Measurements from ENCODE around the gene ZNF77.
"Not testable (repeated sequence)": the region's sequence is repeated elsewhere in the genome, so short reads cannot be mapped to it uniquely, and the experiment has no call there.

ZNF77 gene

DNA sequence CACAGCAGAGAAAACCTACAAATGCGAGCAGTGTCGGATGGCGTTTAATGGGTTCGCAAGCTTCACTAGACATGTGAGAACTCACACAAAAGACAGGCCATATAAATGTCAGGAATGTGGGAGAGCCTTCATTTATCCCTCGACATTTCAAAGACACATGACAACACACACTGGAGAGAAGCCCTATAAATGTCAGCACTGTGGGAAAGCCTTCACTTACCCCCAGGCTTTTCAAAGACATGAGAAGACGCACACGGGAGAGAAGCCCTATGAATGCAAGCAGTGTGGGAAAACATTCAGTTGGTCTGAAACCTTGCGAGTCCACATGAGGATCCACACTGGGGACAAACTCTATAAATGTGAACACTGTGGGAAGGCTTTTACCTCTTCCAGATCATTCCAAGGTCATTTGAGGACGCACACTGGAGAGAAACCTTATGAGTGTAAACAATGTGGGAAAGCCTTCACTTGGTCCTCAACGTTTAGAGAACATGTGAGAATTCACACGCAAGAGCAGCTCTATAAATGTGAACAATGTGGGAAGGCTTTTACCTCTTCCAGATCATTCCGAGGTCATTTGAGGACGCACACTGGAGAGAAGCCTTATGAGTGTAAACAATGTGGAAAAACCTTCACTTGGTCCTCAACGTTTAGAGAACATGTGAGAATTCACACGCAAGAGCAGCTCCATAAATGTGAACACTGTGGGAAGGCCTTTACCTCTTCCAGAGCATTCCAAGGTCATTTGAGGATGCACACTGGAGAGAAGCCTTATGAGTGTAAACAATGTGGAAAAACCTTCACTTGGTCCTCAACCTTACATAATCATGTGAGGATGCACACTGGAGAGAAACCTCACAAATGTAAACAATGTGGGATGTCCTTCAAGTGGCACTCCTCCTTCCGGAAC lies 27.2 kb downstream of the ZNF77 start:
- no peak overlapping the region for H3K4me3 ChIP-seq (ENCODE audit: low read depth, low read length)
- TF ChIP-seq, protein P1, sequence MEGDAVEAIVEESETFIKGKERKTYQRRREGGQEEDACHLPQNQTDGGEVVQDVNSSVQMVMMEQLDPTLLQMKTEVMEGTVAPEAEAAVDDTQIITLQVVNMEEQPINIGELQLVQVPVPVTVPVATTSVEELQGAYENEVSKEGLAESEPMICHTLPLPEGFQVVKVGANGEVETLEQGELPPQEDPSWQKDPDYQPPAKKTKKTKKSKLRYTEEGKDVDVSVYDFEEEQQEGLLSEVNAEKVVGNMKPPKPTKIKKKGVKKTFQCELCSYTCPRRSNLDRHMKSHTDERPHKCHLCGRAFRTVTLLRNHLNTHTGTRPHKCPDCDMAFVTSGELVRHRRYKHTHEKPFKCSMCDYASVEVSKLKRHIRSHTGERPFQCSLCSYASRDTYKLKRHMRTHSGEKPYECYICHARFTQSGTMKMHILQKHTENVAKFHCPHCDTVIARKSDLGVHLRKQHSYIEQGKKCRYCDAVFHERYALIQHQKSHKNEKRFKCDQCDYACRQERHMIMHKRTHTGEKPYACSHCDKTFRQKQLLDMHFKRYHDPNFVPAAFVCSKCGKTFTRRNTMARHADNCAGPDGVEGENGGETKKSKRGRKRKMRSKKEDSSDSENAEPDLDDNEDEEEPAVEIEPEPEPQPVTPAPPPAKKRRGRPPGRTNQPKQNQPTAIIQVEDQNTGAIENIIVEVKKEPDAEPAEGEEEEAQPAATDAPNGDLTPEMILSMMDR (IDR thresholded peaks at IDR 0.05; ENCODE audit: low read depth, low read length) = no peak

DNA sequence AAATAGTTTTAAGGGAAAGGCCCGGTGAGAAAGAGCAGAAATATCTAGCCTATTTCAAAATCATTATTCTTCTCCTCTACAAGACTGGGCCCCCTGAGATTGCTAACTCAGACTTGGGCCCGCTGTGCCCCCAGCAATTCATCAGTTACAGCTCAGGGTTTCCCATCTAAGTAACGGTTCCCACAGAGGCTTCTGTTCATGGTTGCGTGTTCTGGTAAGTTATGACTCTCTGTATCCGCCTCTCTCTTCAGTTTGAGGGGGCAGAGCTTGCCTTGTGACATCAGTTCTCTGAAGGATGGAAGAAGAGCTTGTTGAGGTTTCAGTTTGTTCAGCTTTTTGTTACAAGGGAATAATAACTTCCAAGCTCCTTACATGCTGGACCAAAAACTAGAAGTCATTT lies 32.5 kb downstream of the ZNF77 start:
- H3K4me3 ChIP-seq (ENCODE audit: low read depth, low read length) = no peak overlapping the region
- TF ChIP-seq, protein P1 (IDR thresholded peaks at IDR 0.05; ENCODE audit: low read depth, low read length) = no peak

DNA sequence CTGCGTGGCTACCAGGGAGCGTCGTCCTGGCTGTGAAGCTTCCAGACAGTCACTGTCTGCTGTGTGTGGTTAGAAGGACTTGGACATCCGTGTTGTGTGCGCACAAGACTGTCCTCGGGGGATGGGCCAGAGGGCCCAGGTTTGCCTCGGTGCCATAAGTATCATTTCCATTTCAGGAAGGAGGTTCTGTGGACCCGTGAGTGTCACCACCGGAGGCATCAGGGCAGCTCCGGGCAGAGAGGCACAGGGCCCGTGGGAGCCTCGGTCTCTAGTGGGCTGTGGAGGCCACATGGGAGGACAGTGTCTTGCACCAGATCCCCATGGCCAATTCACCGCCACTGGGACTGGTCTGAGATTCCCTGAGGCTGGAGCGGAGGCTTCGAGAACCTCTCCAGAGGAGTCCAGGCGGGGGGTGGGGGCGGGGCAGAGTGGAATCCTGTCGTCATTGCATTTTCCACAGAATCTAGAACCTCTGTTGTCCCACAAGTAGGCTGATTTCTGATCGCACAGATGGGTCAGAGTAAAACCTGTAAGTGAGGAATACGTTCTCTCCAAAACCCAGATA lies 38.1 kb downstream of the ZNF77 start:
- TF ChIP-seq, protein P1 (IDR thresholded peaks at IDR 0.05; ENCODE audit: low read depth, low read length) = no peak
- no peak overlapping the region for H3K4me3 ChIP-seq (ENCODE audit: low read depth, low read length)

DNA sequence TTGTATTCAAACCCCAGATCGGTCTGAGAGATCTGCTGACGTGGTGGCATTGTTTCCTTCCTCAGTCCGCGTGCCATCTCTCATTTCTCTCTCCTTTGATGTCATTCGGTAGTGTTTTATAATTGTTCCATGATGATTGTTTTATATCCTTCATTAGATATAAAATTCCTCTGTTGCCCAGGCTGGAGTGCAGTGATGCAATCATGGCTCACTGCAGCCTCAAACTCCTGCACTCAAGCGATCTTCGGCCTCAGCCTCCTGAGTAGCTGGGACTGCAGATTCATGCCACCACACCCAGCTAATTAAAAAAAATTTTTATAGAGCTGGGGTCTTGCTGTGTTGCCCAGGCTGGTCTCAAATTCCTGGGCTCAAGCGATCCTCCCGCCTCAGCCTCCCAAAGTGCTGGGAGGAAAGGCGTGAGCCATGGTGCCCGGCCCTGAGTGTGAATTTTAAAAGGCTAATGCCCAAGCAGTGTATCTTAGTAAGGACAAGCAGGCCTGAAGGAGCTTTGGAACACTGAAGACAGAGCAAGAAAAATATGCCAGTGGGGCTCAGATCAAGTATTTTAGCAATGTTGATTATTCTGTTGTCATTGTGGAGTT lies 38.8 kb downstream of the ZNF77 start:
- TF ChIP-seq, protein P1 (IDR thresholded peaks at IDR 0.05; ENCODE audit: low read depth, low read length) = no peak
- no peak overlapping the region for H3K4me3 ChIP-seq (ENCODE audit: low read depth, low read length)

DNA sequence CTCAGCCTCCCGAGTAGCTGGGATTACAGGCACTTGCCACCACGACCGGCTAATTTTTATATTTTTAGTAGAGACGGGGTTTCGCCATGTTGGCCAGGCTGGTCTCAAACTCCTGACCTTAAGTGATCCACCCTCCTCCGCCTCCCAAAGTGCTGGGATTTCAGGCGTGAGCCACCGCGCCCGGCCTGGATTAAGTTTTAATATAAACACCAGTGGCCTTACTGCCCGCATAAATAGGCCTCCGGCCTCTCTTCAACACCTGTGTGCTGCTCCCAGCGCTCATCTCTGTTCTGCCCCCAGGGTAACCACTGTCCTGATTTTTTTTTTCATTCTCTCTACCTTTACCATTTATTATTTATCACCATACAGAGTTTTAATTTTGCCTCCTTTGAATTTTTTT lies 41.4 kb downstream of the ZNF77 start:
- H3K4me3 ChIP-seq (ENCODE audit: low read depth, low read length) = not testable (repeated sequence)

DNA sequence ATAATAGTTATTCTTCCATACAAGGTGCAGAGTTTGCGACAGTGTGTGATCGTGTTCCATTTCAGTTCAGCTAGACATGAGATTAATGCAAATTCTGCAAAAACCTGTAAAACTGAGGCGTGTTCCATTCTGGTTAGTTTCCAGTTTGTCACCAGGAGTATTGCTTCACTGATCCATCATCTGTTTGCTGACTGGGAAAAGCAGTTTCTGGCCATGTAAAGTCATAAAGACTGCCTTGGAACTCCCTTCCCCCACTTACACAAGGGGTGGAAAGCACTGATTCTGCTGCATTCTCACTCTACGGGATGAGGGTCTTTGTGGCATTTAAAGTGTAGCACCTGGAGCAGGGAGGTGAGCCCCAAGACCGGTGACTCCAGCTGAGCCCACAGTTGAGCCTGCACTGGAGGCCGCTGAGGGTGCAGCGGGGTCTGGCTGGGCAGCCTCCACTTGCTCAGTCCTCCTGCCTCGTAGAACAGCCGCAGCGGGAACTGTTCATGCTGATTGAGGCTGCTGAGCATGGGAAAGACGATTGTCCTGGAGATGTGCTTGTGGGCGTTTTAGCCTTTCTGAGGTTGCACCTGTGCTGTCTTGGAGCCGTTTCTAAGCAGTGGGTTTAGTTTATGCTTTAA lies 42.1 kb downstream of the ZNF77 start:
- TF ChIP-seq, protein P1 (IDR thresholded peaks at IDR 0.05; ENCODE audit: low read depth, low read length) = no peak
- no peak overlapping the region for H3K4me3 ChIP-seq (ENCODE audit: low read depth, low read length)

DNA sequence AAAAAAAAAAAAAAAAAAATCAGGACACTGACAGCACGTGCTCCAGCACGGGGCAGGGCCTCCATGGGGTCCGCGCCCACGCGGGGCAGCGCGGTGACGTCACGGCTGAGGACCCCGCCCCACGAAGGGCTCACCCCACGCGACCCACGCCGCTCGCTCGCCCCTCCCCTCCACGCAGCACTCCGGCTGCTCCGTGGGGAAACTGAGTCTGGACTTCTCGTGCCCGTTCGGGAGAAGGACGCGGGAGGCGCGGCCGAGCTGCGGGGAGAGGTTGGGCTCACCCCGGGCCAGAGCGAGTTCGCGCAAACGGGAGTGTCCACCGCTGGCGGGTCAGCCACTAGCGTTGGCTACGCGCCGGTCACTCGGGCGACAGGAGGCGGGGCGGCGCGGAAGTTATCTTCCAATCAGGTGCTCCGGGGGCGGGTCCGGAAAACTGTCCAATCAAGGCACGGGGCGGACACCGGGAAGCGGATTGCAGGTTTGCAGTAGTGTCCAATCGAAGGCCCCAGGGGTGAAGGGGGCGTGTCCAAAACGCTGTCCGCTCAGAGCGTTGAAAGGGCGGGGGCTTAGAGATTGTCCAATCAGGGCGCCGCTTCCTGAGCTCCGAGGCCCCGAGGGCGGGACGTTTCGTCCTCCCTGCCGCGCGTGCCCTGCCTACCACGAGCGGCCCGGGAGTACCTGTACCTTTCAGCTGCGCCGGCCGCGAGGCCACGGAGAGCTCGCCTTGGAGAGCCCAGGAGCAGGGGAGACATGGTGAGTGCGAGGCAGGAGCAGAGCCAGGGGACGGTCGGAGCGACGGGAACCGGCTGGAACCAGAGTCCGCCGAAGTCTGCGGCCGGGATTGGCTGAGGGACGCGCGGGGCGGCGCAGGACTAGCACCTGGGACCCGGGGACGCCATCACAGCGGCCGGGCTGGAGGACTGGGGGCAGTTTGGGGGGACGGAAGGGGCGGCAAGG lies 44.2 kb downstream of the ZNF77 start, which contains the start of gene ZNF57:
Gene ZNF57 (plus strand): TSS at position 633 of the 957 bp plus-strand sequence. CDS start 118 bp downstream, at position 751.
- TF ChIP-seq, protein P1 (IDR thresholded peaks at IDR 0.05; ENCODE audit: low read depth, low read length) = no peak
- peak within 1 kb of the TSS; percentile 84 for H3K4me3 ChIP-seq (ENCODE audit: low read depth, low read length)
